GM13976 (cell line): ENCODE measurements around the gene FLVCR2.

Experiments used
- DNase-seq: peaks from one replicate; pipeline ENCODE4 v3.0.0; 2012; ENCODE audit warnings: low spot score
- CTCF ChIP-seq: IDR thresholded peaks from 2 replicates; pipeline ENCODE4 v1.5.1; 2012; ENCODE audit warnings: borderline replicate concordance, mild to moderate bottlenecking; ENCODE audit not compliant: insufficient read depth; ENCODE audit errors: extremely low read depth, missing control alignments, control extremely low read depth
- in situ Hi-C: fragments of 300-500 bp; cut with MboI; formaldehyde crosslinking; loops from one replicate; pipeline ENCODE4 v1.12.0; 2022; ENCODE audit warnings: low sequenced_read_pairs, mixed read lengths, inconsistent platforms; ENCODE audit not compliant: unreplicated experiment

The FLVCR2 gene

GRCh38 chr14:75543786-75544185 is 34.6 kb upstream of the FLVCR2 start:
- in situ Hi-C loops, result no loop called here
- DNase-seq, result no peak
- no peak for TF ChIP-seq CTCF

- no peak for TF ChIP-seq CTCF
- in situ Hi-C loops, result no loop called here
Observed at GRCh38 chr14:75545907-75546306, 32.5 kb upstream of the FLVCR2 start.

GRCh38 chr14:75547552-75548250 is 30.7 kb upstream of the FLVCR2 start:
- no peak for DNase-seq
- TF ChIP-seq CTCF, result no peak
- in situ Hi-C loops, result no loop called here

More at GRCh38 chr14:75545907-75546306, 32.5 kb upstream of the FLVCR2 start:
- DNase-seq, result no peak

- DNase-seq, result no peak
- in situ Hi-C loops, result no loop called here
- no peak for TF ChIP-seq CTCF
Observed at GRCh38 chr14:75548544-75548943, 29.9 kb upstream of the FLVCR2 start.

GRCh38 chr14:75549169-75549568 is 29.3 kb upstream of the FLVCR2 start:
- TF ChIP-seq CTCF, result no peak
- in situ Hi-C loops, result no loop called here
- peak; percentile 47 for DNase-seq

- DNase-seq, result no peak
- in situ Hi-C loops, result no loop called here
- TF ChIP-seq CTCF, result no peak
Observed at GRCh38 chr14:75551021-75551420, 27.4 kb upstream of the FLVCR2 start.
